ENCODE data around the gene ASAP2. TPM values are rescaled to one million over a fixed set of nuclear protein-coding genes. Genes with fewer than 3 reads are reported as not detected.

Gene ASAP2
- total RNA-seq, 1 experiment from 2014 or later, result 60.3 TPM

GRCh38 chr2:9335322-9335832 lies 128.8 kb downstream of the ASAP2 start:
- Histone ChIP-seq H3K79me2 (ENCODE audit: low read depth) (peaks cover 36% of the 10 kb centered on the region), H3K9me3 (ENCODE audit: insufficient read depth, low read depth) (no peaks in the 10 kb centered on the region), H3K4me1 (replicated peaks; ENCODE audit: insufficient read depth) (peaks cover 72% of the 10 kb centered on the region), H3K4me2 (no peak overlapping the region), H3K27me3 (ENCODE audit: insufficient read depth, low read depth) (no peaks in the 10 kb centered on the region), H3K4me3 (no peak overlapping the region), H3K27ac (no peak overlapping the region), H3K36me3 (ENCODE audit: low read depth) (peaks cover 37% of the 10 kb centered on the region), H3K9me2 (ENCODE audit: insufficient read depth) (no peaks in the 10 kb centered on the region), H2AFZ (no peak overlapping the region), H4K20me1 (ENCODE audit: insufficient read depth) (0 out of 2 replicates have a peak, but pooled peaks cover 8% of the 10 kb centered on the region), H3F3A (ENCODE audit: insufficient read depth, low read depth) (peaks cover 80% of the 10 kb centered on the region)
- intact Hi-C loops (cut with micrococcal nuclease; ENCODE audit: unreplicated experiment), result loop anchor here (5.0 to 10.0 kb wide), 3 partner anchors 87 to 331 kb away; partner anchors contain the start of genes CPSF3, ITGB1BP1 and MBOAT2
- ChIA-PET POLR2A (ENCODE audit: unreplicated experiment) (no interaction called here), CTCF (no interaction called here)
- TF ChIP-seq CTCF (conservative IDR thresholded peaks at IDR 0.05) (no peak), EZH2 (IDR thresholded peaks at IDR 0.05; ENCODE audit: low read depth) (no peak)
- BruUV-seq (replicated peaks), result no TSS peak
- no peak for DNase-seq

- intact Hi-C loops (cut with micrococcal nuclease; ENCODE audit: unreplicated experiment), result loop anchor here (5.0 to 10.0 kb wide), 3 partner anchors 86 to 331 kb away; partner anchors contain the start of genes CPSF3, ITGB1BP1 and MBOAT2
- TF ChIP-seq EZH2 (IDR thresholded peaks at IDR 0.05; ENCODE audit: low read depth) (no peak), CTCF (conservative IDR thresholded peaks at IDR 0.05) (no peak)
- H3K4me2 ChIP-seq, result peak overlapping the region; percentile 36
Observed at GRCh38 chr2:9336241-9336575, 129.6 kb downstream of the ASAP2 start.

GRCh38 chr2:9336576-9337314 lies 130.1 kb downstream of the ASAP2 start:
- peak; percentile 78 to 82 for DNase-seq
- BruUV-seq (replicated peaks), result no TSS peak
- Histone ChIP-seq H3K9me2 (ENCODE audit: insufficient read depth) (no peaks in the 10 kb centered on the region), H3K27me3 (ENCODE audit: insufficient read depth, low read depth) (no peaks in the 10 kb centered on the region), H3K9me3 (ENCODE audit: insufficient read depth, low read depth) (no peaks in the 10 kb centered on the region), H3K27ac (peak overlapping the region; percentile 33), H3K79me2 (ENCODE audit: low read depth) (peaks cover 46% of the 10 kb centered on the region), H3K36me3 (ENCODE audit: low read depth) (peaks cover 49% of the 10 kb centered on the region), H3K4me3 (no peak overlapping the region), H3K4me1 (replicated peaks; ENCODE audit: insufficient read depth) (peaks cover 76% of the 10 kb centered on the region), H2AFZ (no peak overlapping the region), H3F3A (ENCODE audit: insufficient read depth, low read depth) (peaks cover 88% of the 10 kb centered on the region), H3K4me2 (peak overlapping the region; percentile 36), H4K20me1 (ENCODE audit: insufficient read depth) (0 out of 2 replicates have a peak, but pooled peaks cover 8% of the 10 kb centered on the region)
- no peak for TF ChIP-seq CTCF (conservative IDR thresholded peaks at IDR 0.05)
- no peak for TF ChIP-seq EZH2 (IDR thresholded peaks at IDR 0.05; ENCODE audit: low read depth)
- CTCF ChIA-PET, result no interaction called here
- POLR2A ChIA-PET (ENCODE audit: unreplicated experiment), result no interaction called here
- intact Hi-C loops (cut with micrococcal nuclease; ENCODE audit: unreplicated experiment), result loop anchor here (1.0 to 10.0 kb wide), 5 partner anchors 21 to 332 kb away; partner anchors contain the start of genes ASAP2, CPSF3, ITGB1BP1 and MBOAT2

More at GRCh38 chr2:9336241-9336575, 129.6 kb downstream of the ASAP2 start:
- Histone ChIP-seq H3K79me2 (ENCODE audit: low read depth) (peaks cover 45% of the 10 kb centered on the region), H3K9me2 (ENCODE audit: insufficient read depth) (no peaks in the 10 kb centered on the region), H4K20me1 (ENCODE audit: insufficient read depth) (0 out of 2 replicates have a peak, but pooled peaks cover 8% of the 10 kb centered on the region), H3F3A (ENCODE audit: insufficient read depth, low read depth) (peaks cover 88% of the 10 kb centered on the region), H3K27ac (peak overlapping the region; percentile 33), H3K4me1 (replicated peaks; ENCODE audit: insufficient read depth) (peaks cover 76% of the 10 kb centered on the region), H3K36me3 (ENCODE audit: low read depth) (peaks cover 46% of the 10 kb centered on the region), H2AFZ (no peak overlapping the region), H3K27me3 (ENCODE audit: insufficient read depth, low read depth) (no peaks in the 10 kb centered on the region), H3K4me3 (no peak overlapping the region), H3K9me3 (ENCODE audit: insufficient read depth, low read depth) (no peaks in the 10 kb centered on the region)
- no peak for DNase-seq
- ChIA-PET POLR2A (ENCODE audit: unreplicated experiment) (no interaction called here), CTCF (no interaction called here)
- BruUV-seq (replicated peaks), result no TSS peak

Measured in PC-9 (cell line).